ENCODE measurements around the gene KNDC1. TPM values are rescaled to one million over a fixed set of nuclear protein-coding genes. Genes with fewer than 3 reads are reported as not detected.

Gene KNDC1
- total RNA-seq, 2 donors from 2014 or later: 0.29 to 0.32 TPM

- no peak for TF ChIP-seq CTCF (IDR thresholded peaks at IDR 0.05)
- intact Hi-C loops (cut with DNase I): no loop called here
- Histone ChIP-seq H3K36me3 (no peaks in the 10 kb centered on the region), H3K27ac (no peak overlapping the region), H3K4me1 (no peaks in the 10 kb centered on the region), H3K4me3 (no peak overlapping the region), H3K9me3 (no peaks in the 10 kb centered on the region), H3K9ac (ENCODE audit: low read depth in 2 of 2, low read length in 2 of 2) (no peak overlapping the region), H3K27me3 (no peaks in the 10 kb centered on the region)
- DNase-seq: no peak
Observed at GRCh38 chr10:133129859-133130495, 30.0 kb upstream of the KNDC1 start.

- Histone ChIP-seq H3K9me3 (no peaks in the 10 kb centered on the region), H3K4me1 (no peaks in the 10 kb centered on the region), H3K9ac (ENCODE audit: low read depth in 2 of 2, low read length in 2 of 2) (no peak overlapping the region), H3K4me3 (no peak overlapping the region), H3K36me3 (no peaks in the 10 kb centered on the region), H3K27me3 (no peaks in the 10 kb centered on the region), H3K27ac (no peak overlapping the region)
- no peak for TF ChIP-seq CTCF (IDR thresholded peaks at IDR 0.05)
- no peak for DNase-seq
- intact Hi-C loops (cut with DNase I): no loop called here
Observed at GRCh38 chr10:133130602-133131001, 29.4 kb upstream of the KNDC1 start.

GRCh38 chr10:133131053-133131452 lies 29.0 kb upstream of the KNDC1 start:
- intact Hi-C loops (cut with DNase I): no loop called here
- Histone ChIP-seq H3K27ac (no peak overlapping the region), H3K27me3 (no peaks in the 10 kb centered on the region), H3K9ac (ENCODE audit: low read depth in 2 of 2, low read length in 2 of 2) (no peak overlapping the region), H3K9me3 (no peaks in the 10 kb centered on the region), H3K36me3 (no peaks in the 10 kb centered on the region), H3K4me3 (no peak overlapping the region), H3K4me1 (no peaks in the 10 kb centered on the region)
- no peak for TF ChIP-seq CTCF (IDR thresholded peaks at IDR 0.05)
- no peak for DNase-seq

- Histone ChIP-seq H3K36me3 (no peaks in the 10 kb centered on the region), H3K9me3 (no peaks in the 10 kb centered on the region), H3K27me3 (no peaks in the 10 kb centered on the region), H3K4me1 (no peaks in the 10 kb centered on the region), H3K4me3 (no peak overlapping the region), H3K9ac (ENCODE audit: low read depth in 2 of 2, low read length in 2 of 2) (no peak overlapping the region), H3K27ac (no peak overlapping the region)
- no peak for DNase-seq
- TF ChIP-seq CTCF (IDR thresholded peaks at IDR 0.05): no peak
- intact Hi-C loops (cut with DNase I): no loop called here
Observed at GRCh38 chr10:133131734-133132472, 28.1 kb upstream of the KNDC1 start.

GRCh38 chr10:133132473-133133291 lies 27.3 kb upstream of the KNDC1 start:
- H3K27ac ChIP-seq: no peak overlapping the region
- no peak for TF ChIP-seq CTCF (IDR thresholded peaks at IDR 0.05)
- no peak overlapping the region for H3K9ac ChIP-seq (ENCODE audit: low read depth in 2 of 2, low read length in 2 of 2)
- no peaks in the 10 kb centered on the region for H3K9me3 ChIP-seq
- no peak overlapping the region for H3K4me3 ChIP-seq
- no peaks in the 10 kb centered on the region for H3K4me1 ChIP-seq
- H3K36me3 ChIP-seq: no peaks in the 10 kb centered on the region
- no peak for DNase-seq
- H3K27me3 ChIP-seq: no peaks in the 10 kb centered on the region
- intact Hi-C loops (cut with DNase I): no loop called here

Data from colonic mucosa (tissue), 4 donors.